DMS53 treated with DMSO at 0.1 percent for 48 hours (cell line): ENCODE results near the gene XRRA1.
"Not testable (repeated sequence)": the region's sequence is repeated elsewhere in the genome, so short reads cannot be mapped to it uniquely, and the experiment has no call there.

Source experiments
- DNase-seq: peaks from one replicate; lab custom pipeline; 2025; ENCODE audit not compliant: unreplicated experiment; lab: John Stamatoyannopoulos, UW

XRRA1 gene

GRCh38 chr11:74905326-74905725 is 43.6 kb downstream of the XRRA1 start:
- no peak for DNase-seq

GRCh38 chr11:74902342-74902741 is 46.5 kb downstream of the XRRA1 start:
- no peak for DNase-seq

GRCh38 chr11:74896311-74896710 is 52.6 kb downstream of the XRRA1 start:
- DNase-seq: no peak

GRCh38 chr11:74895340-74896116 is 53.4 kb downstream of the XRRA1 start:
- no peak for DNase-seq

- not testable (repeated sequence) for DNase-seq
These were observed 55.9 kb downstream of the XRRA1 start for GRCh38 chr11:74893015-74893414.

- peak; percentile 24 for DNase-seq
These were observed 71.8 kb downstream of the XRRA1 start for GRCh38 chr11:74877132-74877531.

- DNase-seq: no peak
These were observed 77.9 kb downstream of the XRRA1 start for GRCh38 chr11:74871037-74871436.

GRCh38 chr11:74870485-74870884 is 78.4 kb downstream of the XRRA1 start:
- DNase-seq: peak; percentile 64

- DNase-seq: no peak
These were observed 82.3 kb downstream of the XRRA1 start for GRCh38 chr11:74866557-74866956.

GRCh38 chr11:74863410-74863809 is 85.5 kb downstream of the XRRA1 start:
- no peak for DNase-seq

GRCh38 chr11:74860743-74861142 is 88.1 kb downstream of the XRRA1 start:
- DNase-seq: no peak

GRCh38 chr11:74853223-74853622 is 95.7 kb downstream of the XRRA1 start:
- DNase-seq: no peak

- DNase-seq: no peak
These were observed 99.1 kb downstream of the XRRA1 start for GRCh38 chr11:74849525-74850391.

- DNase-seq: no peak
These were observed 101.0 kb downstream of the XRRA1 start for GRCh38 chr11:74847895-74848294.

GRCh38 chr11:74847395-74847794 is 101.5 kb downstream of the XRRA1 start:
- DNase-seq: no peak

- DNase-seq: no peak
These were observed 102.1 kb downstream of the XRRA1 start for GRCh38 chr11:74846770-74847169.

- DNase-seq: no peak
These were observed 102.8 kb downstream of the XRRA1 start for GRCh38 chr11:74845978-74846517.

GRCh38 chr11:74844865-74845264 is 104.0 kb downstream of the XRRA1 start:
- DNase-seq: no peak

GRCh38 chr11:74844072-74844471 is 104.8 kb downstream of the XRRA1 start:
- no peak for DNase-seq

GRCh38 chr11:74842967-74843366 is 105.9 kb downstream of the XRRA1 start:
- no peak for DNase-seq

- DNase-seq: no peak
These were observed 108.4 kb downstream of the XRRA1 start for GRCh38 chr11:74840486-74840885.

GRCh38 chr11:74839971-74840370 is 108.9 kb downstream of the XRRA1 start:
- no peak for DNase-seq
